Measurements from ENCODE around the gene SLC35C1. TPM values are rescaled to one million over a fixed set of nuclear protein-coding genes. Genes with fewer than 3 reads are reported as not detected.
A peak's percentile ranks its signal among the peaks of the same experiment; 100 is the strongest.

SLC35C1 gene
- 5.3 TPM for total RNA-seq

DNA sequence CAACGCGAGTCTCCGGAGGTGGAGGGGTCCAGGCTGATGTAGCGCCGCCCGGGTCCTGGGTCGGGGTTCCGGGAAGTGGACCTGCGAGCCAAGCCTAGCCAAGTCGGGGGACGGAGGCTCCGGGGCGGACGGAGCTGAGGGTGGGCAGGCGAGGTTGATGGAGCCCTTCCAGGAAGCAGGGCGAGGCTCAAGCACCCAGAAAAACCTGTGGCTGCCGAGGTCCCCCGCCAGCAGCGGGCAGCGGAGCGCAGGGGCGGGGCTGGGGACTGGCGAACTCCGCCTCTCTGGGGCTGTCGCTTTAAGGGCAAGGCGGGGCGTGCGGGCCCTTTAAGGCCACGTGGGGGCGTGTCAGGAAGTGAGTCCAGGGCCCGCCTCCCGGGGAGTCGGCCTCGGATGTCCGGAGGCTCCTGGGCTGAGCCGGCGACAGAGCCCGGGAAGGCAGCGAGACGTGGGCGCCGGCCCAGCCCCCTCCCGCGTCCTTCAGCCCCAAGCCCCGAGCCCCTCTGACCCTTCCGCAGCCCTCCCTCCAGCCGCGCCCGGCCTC is at the start of gene SLC35C1:
Gene SLC35C1, plus strand, starts transcription at position 389 of the 544 bp plus-strand sequence. CDS start 653 bp downstream, outside the sequence.
- peak; percentile 93 for DNase-seq

- no peak for DNase-seq
Observed at GRCh38 chr11:45755281-45755859, 49.6 kb upstream of the SLC35C1 start.

DNA sequence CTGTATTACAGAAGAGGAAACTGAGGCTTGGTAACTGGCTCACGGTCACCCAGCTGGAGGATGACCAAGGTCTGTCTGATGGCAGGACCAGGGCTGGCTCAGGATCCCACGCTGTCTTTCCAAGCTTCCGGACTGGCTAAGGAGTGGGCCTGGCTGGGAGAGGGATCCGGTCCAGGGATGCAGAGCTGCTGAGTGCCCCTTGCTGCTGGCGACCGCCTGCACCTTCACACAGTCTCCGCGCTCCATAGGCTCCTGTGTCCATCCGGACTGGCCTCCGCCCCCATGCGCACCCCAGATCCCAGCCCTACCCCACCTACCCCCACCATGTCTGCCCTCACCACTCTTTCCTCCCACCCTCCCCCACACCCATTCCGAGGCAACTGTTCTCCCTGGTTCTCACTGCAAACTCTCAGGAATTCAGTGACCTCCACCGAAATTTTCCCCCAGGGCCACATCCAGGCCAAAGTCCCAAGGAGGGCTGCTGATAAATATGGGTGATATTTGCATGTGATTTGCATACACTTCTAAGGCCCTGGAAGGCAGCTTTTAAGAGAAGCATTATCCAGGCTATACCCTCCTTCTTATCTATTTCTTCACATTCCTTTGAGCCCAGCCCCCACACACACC is 48.5 kb upstream of the SLC35C1 start:
- no peak for DNase-seq

DNA sequence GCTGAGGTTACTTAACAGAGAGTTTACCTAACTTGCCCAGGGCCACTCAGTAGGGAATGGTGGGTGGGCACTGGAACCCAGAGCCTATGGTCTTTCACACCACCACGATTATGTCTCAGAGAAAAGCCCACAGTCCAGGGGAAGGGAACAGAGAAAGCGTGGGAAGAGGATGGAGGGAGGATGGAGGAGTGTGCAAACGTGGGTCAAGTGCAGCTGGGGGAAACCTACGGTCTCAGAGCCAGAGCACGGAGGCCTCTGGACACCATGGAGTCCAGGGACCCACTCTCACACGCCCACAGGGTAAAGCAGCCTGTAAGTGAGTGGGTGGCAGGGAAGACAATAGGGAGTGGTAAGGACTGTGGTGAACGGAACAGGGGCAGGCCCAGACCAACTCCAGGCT is 47.3 kb upstream of the SLC35C1 start:
- no peak for DNase-seq

DNA sequence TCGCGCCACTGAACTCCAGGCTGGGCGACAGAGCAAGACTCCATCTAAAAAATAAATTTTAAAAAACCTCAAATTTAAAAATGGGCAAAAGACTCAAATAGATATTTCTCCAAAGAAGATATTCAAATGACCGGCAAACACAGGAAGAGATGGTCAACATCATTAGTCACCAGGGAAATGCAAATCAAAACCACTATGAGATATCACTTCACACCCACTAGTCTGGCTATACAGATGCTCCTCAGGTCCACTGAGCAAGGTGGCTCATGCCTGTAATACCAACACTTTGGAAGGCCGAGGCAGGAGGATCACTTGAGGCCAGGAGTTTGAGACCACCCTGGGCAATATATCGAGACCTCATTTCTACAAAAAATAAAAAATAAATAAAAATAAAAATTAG is 43.3 kb upstream of the SLC35C1 start:
- no peak for DNase-seq

DNA sequence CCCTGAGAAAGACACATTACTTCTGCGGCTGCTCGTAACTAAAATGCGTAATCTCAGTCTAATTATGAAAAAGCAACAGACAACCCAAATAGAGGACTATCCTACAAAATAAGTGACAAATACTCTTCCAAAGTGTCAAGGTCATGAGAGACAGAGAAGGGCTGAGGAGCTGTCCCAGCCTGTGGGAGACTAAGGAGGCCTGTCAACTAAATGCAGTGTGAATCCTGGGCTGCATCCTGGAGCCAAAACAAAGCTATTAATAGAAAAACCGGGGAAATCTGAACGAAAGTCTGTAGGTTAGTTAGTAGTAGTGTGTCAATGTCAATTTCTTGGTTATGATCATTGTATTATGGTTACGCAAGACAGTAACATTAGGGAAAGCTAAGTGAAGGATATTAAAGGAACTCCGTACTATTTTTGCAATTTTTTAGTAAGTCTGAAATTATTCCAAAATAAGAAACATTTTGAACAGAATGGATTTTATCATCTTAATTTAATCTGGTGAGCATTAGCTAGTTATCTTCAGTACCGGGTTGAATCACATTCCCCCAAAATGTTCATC is 39.8 kb upstream of the SLC35C1 start:
- no peak for DNase-seq

GRCh38 chr11:45765836-45766235 is 39.1 kb upstream of the SLC35C1 start:
- no peak for DNase-seq

DNA sequence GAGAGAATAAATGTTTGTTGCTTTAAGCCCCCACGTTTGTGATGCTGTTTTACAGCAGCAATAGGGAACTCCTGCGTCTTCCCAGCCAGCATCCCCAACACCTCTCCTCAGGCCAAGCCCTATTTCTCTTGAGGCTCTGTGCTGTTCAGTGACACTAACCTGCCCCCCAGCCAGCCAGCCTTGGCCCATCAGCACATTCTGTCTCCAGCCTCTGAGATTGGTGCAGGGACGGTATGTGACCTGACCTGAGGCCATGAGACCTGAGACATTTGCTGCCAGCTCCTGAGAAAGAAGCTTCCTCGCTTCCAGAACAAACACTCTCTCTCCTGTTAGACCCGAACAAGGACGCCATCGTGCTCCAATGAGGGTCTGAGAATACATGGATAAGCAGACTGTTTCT is 38.5 kb upstream of the SLC35C1 start:
- no peak for DNase-seq

GRCh38 chr11:45768486-45768885 is 36.5 kb upstream of the SLC35C1 start:
- no peak for DNase-seq

- no peak for DNase-seq
Observed at GRCh38 chr11:45769960-45770359, 35.0 kb upstream of the SLC35C1 start.

- DNase-seq, result peak; percentile 43
Observed at GRCh38 chr11:45771193-45771565, 33.8 kb upstream of the SLC35C1 start.

GRCh38 chr11:45771566-45772448 is 33.1 kb upstream of the SLC35C1 start:
- DNase-seq, result peak; percentile 73

DNA sequence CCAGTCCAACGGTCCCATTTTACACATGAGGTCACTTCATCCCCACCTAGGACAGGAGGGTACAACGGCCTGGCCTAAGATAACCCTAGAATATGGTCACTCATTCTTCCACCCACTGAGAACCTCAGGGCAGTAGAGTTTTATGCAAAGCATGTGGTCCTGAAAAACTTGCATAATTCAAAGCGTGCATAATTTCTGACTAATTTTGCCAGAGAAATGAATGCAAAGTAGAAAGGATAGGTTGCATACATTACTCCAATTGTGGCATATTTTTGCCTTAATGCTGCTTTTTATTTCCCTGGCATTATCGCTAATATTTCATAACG is 32.5 kb upstream of the SLC35C1 start:
- no peak for DNase-seq

GRCh38 chr11:45772986-45773785 is 31.8 kb upstream of the SLC35C1 start:
- no peak for DNase-seq

- DNase-seq, result no peak
Observed at GRCh38 chr11:45773786-45774655, 30.9 kb upstream of the SLC35C1 start.

DNA sequence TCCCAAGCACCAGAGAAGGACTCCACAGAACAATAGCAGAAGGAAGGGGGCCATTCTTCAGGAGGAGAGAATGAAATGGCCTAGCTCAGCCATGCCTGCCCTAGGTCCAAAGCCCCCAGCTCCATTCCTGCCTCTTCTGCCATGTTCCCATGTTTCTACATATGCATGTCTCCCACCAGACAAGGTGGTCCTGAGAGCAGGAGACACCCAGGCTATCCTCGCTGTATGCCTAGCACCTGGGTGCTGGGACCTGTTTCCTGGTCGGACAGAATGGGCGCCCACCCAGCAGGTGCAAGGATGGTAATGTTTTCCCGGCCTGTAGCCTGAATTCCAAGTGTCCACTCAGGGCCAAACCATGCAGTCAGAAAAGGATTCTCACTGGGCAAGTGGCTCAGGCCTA is 30.2 kb upstream of the SLC35C1 start:
- DNase-seq, result no peak

- no peak for DNase-seq
Observed at GRCh38 chr11:45777127-45777969, 27.6 kb upstream of the SLC35C1 start.

GRCh38 chr11:45778341-45778740 is 26.6 kb upstream of the SLC35C1 start:
- DNase-seq, result no peak

DNA sequence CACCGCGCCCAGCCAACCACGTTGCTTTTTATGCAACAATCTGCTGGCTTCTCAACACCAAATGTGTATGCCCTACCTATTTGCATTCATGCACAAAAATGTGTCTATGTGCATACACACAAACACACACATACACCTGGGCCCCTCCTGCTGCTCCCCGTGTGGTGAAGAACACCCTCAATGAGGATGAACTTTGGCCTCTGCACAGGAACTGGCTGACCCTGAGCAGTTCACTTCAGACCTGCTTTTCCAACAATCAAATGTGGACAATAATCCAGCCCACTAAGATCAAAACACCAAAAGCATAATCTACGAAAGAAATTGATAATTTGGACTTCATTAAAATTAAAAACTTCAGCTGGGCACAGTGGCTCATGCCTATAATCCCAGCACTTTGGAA is 25.3 kb upstream of the SLC35C1 start:
- DNase-seq, result no peak

GRCh38 chr11:45786272-45786671 is 18.7 kb upstream of the SLC35C1 start:
- no peak for DNase-seq
